Endothelial cell of umbilical vein (primary cell): ENCODE results near the gene SRGAP1. TPM values are rescaled to one million over a fixed set of nuclear protein-coding genes. Genes with fewer than 3 reads are reported as not detected.

Source experiments
- BruUV-seq: library from RNA; stranded (reverse); fragments of 400-500 nt; replicated peaks from 2 replicates; lab custom pipeline; 2021; lab: Mats Ljungman, UMichigan
- CTCF ChIA-PET: fragments of 300-600, 350-600 bp; sonication (Branson Sonifier 250); formaldehyde crosslinking; loops from one replicate; lab custom pipeline; 2021; ENCODE audit warnings: antibody characterized with exemption, inconsistent platforms; lab: Charles Lee
- POLR2A ChIA-PET: fragments of 300-600, 350-600 bp; sonication (Branson Sonifier 250); formaldehyde crosslinking; loops from one replicate; lab custom pipeline; 2021; ENCODE audit warnings: antibody characterized with exemption, inconsistent platforms; lab: Charles Lee
- DNase-seq: peaks from one replicate; pipeline ENCODE4 v3.0.0-alpha.2; 2011; ENCODE audit warnings: low read depth, low spot score
- FAIRE-seq: peaks from 2 replicates; lab custom pipeline; 2011; peaks lifted over from hg19 to GRCh38; lab: Jason Lieb, UNC
- H2AFZ ChIP-seq: 2 replicates; pipeline ENCODE4 v1.6.0; 2012; ENCODE audit warnings: low read depth, low read length, control low read depth, inconsistent platforms
- H3K27ac ChIP-seq: 2 replicates; pipeline ENCODE4 v1.5.1; 2011; ENCODE audit warnings: low read depth, mild to moderate bottlenecking, control low read depth, low read length, moderate library complexity; ENCODE audit not compliant: insufficient read depth
- H3K27me3 ChIP-seq, 2 experiments: 2 replicates each; pipeline versions ENCODE4 v1.6.0 to v1.6.1; 2011; ENCODE audit warnings: low read length in 2 of 2, mixed read lengths in 1 of 2; ENCODE audit not compliant: control insufficient read depth in 2 of 2, insufficient read depth in 2 of 2
- H3K36me3 ChIP-seq, 2 experiments: 2 replicates in 1 of 2; 3 replicates in 1 of 2; pipeline ENCODE4 v1.5.1; 2011; ENCODE audit warnings: low read length in 2 of 2, mild to moderate bottlenecking in 1 of 2, moderate library complexity in 1 of 2; ENCODE audit not compliant: control insufficient read depth in 2 of 2, insufficient read depth in 2 of 2; ENCODE audit errors: extremely low read depth in 1 of 2
- H3K4me1 ChIP-seq: 3 replicates; pipeline ENCODE4 v1.5.1; 2011; ENCODE audit warnings: mild to moderate bottlenecking, low read length; ENCODE audit not compliant: control insufficient read depth, insufficient read depth; ENCODE audit errors: extremely low read depth
- H3K4me2 ChIP-seq: 2 replicates; pipeline ENCODE4 v1.6.1; 2011; ENCODE audit warnings: low read length, control low read depth, mixed read lengths; ENCODE audit not compliant: insufficient read depth
- H3K4me3 ChIP-seq, 3 experiments: fragments of 200-600 bp in 1 of 3; sonication (generic), shearing (Covaris generic) in 1 of 3; replicated peaks in 1 of 3; 2 replicates each; pipeline ENCODE4 v1.5.1; 2011 to 2016; ENCODE audit warnings: control low read depth in 3 of 3, low read length in 3 of 3, mild to moderate bottlenecking in 2 of 3, inconsistent platforms in 1 of 3, low read depth in 1 of 3, moderate library complexity in 1 of 3; ENCODE audit not compliant: insufficient read depth in 1 of 3
- H3K79me2 ChIP-seq: 2 replicates; pipeline ENCODE4 v1.6.0; 2012; ENCODE audit warnings: low read length, inconsistent platforms; ENCODE audit not compliant: control insufficient read depth, insufficient read depth
- H3K9ac ChIP-seq: replicated peaks from 2 replicates; pipeline ENCODE3; 2011; ENCODE audit warnings: low read length, control low read depth; ENCODE audit not compliant: insufficient read depth; ENCODE audit errors: extremely low read depth
- H3K9me1 ChIP-seq: replicated peaks from 3 replicates; pipeline ENCODE4 v1.6.0; 2011; ENCODE audit warnings: mild to moderate bottlenecking, low read length; ENCODE audit not compliant: control insufficient read depth, insufficient read depth; ENCODE audit errors: extremely low read depth
- H3K9me3 ChIP-seq: replicated peaks from 2 replicates; pipeline ENCODE4 v1.5.1; 2012; ENCODE audit warnings: low read length, inconsistent platforms; ENCODE audit not compliant: control insufficient read depth, insufficient read depth
- H4K20me1 ChIP-seq: replicated peaks from 2 replicates; pipeline ENCODE3; 2011; ENCODE audit warnings: mild to moderate bottlenecking, low read length; ENCODE audit not compliant: control insufficient read depth, insufficient read depth; ENCODE audit errors: extremely low read depth
- EZH2 ChIP-seq: IDR thresholded peaks from 2 replicates; pipeline ENCODE4 v1.6.1; 2012; ENCODE audit warnings: borderline replicate concordance, low read depth, mild to moderate bottlenecking, moderate library complexity, low read length, inconsistent platforms; ENCODE audit not compliant: severe bottlenecking
- FOS ChIP-seq: IDR thresholded peaks from 2 replicates; pipeline ENCODE4 v1.6.1; 2011; ENCODE audit warnings: mild to moderate bottlenecking, low read length, moderate library complexity, borderline replicate concordance; ENCODE audit not compliant: insufficient read depth
- GATA2 ChIP-seq: IDR thresholded peaks from 2 replicates; pipeline ENCODE4 v1.7.0; 2011; ENCODE audit warnings: low read depth, mild to moderate bottlenecking, moderate library complexity, mixed read lengths, low read length; ENCODE audit not compliant: insufficient read length, insufficient read depth
- JUN ChIP-seq: IDR thresholded peaks from 2 replicates; pipeline ENCODE4 v1.6.1; 2011; ENCODE audit warnings: borderline replicate concordance, low read depth; ENCODE audit not compliant: insufficient read length, insufficient read depth
- MYC ChIP-seq: IDR thresholded peaks from one replicate; pipeline ENCODE4 v1.6.1; 2011; ENCODE audit warnings: mild to moderate bottlenecking, low read depth, low read length
- POLR2A ChIP-seq: IDR thresholded peaks from 2 replicates; pipeline ENCODE4 v1.6.1; 2012; ENCODE audit warnings: low read depth, mild to moderate bottlenecking, control low read depth, low read length
- POLR2AphosphoS5 ChIP-seq: IDR thresholded peaks from 2 replicates; pipeline ENCODE4 v1.6.1; 2012; ENCODE audit warnings: low read depth, mild to moderate bottlenecking, control low read depth, low read length, moderate library complexity; ENCODE audit not compliant: insufficient read depth
- dilution Hi-C: fragments of 300-500 bp; cut with MboI; formaldehyde crosslinking; loops from one replicate; pipeline ENCODE4 v1.15.0; 2019; ENCODE audit warnings: low sequenced_read_pairs; ENCODE audit not compliant: extremely low pct_ligation_motif_present
- intact Hi-C: fragments of 100-400 bp; cut with micrococcal nuclease; formaldehyde crosslinking; loops from one replicate; pipeline ENCODE4 v1.10.0; 2022
- polyA plus RNA-seq, 4 experiments: library from polyadenylated mRNA; depleted of rRNA in 3 of 4; stranded (reverse) in 3 of 4; unstranded in 1 of 4; fragments of >200 nt; gene quantifications; 2 replicates each; pipeline versions ENCODE4 v1.2.1 to v1.2.3, GENCODE V29; 2011 to 2012; ENCODE audit warnings: missing spikeins in 1 of 4
- total RNA-seq: library from RNA; stranded (reverse); gene quantifications from 2 replicates; pipeline ENCODE4 v1.2.3, GENCODE V29; 2021
- TF ChIP-seq, protein P1 (sequence below): IDR thresholded peaks from 2 replicates; pipeline ENCODE4 v1.6.1; 2011; ENCODE audit not compliant: insufficient read depth, insufficient read length
- TF ChIP-seq, protein P2 (sequence below), 2 donors: IDR thresholded peaks; 1 replicate in 1 of 2; 2 replicates in 1 of 2; pipeline ENCODE4 v1.5.1; 2011; ENCODE audit warnings: low read length in 2 of 2, mild to moderate bottlenecking in 2 of 2, moderate library complexity in 2 of 2, control low read depth in 1 of 2, inconsistent platforms in 1 of 2, low read depth in 1 of 2; ENCODE audit not compliant: insufficient read depth in 1 of 2; ENCODE audit errors: extremely low read depth in 1 of 2

Gene SRGAP1
- total and polyA plus RNA-seq, 2 donors (not counting 3 experiments of a cell fraction or from before 2014, with no cell fraction given), result 4.9 to 16.3 TPM

DNA sequence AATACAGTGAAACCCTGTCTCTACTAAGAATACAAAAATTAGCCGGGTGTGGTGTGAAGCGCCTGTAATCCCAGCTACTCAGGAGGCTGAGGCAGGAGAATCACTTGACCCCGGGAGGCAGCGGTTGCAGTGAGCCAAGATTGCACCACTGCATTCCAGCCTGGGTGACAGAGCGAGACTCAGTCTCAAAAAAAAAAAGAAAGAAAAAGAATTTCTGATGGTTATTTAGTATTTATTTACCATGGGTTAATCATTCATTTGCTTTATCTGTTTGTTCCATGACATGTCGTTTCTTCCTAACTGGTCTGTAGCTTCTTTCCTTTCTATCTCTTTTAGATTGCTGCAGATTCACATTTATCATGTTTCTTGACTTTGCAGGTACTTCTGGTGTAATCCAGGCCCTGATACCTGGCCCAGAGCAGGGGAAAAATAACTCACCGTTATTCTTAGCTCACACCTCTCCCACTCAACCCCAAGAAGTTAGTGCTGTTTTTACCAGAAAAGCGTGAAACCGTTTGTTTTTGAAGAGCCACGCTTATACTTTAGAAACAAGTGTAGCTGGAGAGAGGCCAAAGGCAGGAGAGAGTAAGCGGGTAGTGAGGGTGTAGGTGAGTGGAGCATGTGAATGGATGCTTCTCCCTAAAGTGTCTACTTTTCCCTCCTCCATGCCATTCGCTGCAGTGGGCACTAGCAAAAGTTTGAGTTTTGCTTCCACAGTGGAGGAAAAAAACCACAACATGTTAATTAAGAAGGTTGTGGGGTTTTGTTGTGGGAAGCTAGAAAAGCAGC is 45.4 kb downstream of the SRGAP1 start:
- no peak overlapping the region for H3K4me2 ChIP-seq
- POLR2A ChIA-PET, result no interaction called here
- TF ChIP-seq POLR2A (no peak), GATA2 (no peak), JUN (no peak), EZH2 (no peak), MYC (no peak), POLR2AphosphoS5 (no peak), FOS (no peak)
- TF ChIP-seq, protein P1, sequence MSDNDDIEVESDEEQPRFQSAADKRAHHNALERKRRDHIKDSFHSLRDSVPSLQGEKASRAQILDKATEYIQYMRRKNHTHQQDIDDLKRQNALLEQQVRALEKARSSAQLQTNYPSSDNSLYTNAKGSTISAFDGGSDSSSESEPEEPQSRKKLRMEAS, result no peak
- TF ChIP-seq, protein P2, sequence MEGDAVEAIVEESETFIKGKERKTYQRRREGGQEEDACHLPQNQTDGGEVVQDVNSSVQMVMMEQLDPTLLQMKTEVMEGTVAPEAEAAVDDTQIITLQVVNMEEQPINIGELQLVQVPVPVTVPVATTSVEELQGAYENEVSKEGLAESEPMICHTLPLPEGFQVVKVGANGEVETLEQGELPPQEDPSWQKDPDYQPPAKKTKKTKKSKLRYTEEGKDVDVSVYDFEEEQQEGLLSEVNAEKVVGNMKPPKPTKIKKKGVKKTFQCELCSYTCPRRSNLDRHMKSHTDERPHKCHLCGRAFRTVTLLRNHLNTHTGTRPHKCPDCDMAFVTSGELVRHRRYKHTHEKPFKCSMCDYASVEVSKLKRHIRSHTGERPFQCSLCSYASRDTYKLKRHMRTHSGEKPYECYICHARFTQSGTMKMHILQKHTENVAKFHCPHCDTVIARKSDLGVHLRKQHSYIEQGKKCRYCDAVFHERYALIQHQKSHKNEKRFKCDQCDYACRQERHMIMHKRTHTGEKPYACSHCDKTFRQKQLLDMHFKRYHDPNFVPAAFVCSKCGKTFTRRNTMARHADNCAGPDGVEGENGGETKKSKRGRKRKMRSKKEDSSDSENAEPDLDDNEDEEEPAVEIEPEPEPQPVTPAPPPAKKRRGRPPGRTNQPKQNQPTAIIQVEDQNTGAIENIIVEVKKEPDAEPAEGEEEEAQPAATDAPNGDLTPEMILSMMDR (IDR thresholded peaks at IDR 0.05; ENCODE audit: extremely low read depth in 1 of 2, insufficient read depth in 1 of 2, low read depth in 1 of 2, low read length in 2 of 2), result no peak
- H3K4me1 ChIP-seq, result no peaks in the 10 kb centered on the region
- DNase-seq, result no peak
- no peaks in the 10 kb centered on the region for H3K9me1 ChIP-seq
- CTCF ChIA-PET, result interaction anchor here (0.9 to 1.3 kb wide), 3 partner anchors 8 to 45 kb away, joined by 3 to 4 read pairs (median 3); partner anchors contain the start of gene SRGAP1
- dilution Hi-C loops, result no loop called here
- BruUV-seq, result no TSS peak
- peaks cover 4% of the 10 kb centered on the region for H3K79me2 ChIP-seq
- no peak overlapping the region for H3K9ac ChIP-seq
- no peaks in the 10 kb centered on the region for H3K36me3 ChIP-seq
- no peaks in the 10 kb centered on the region for H3K27me3 ChIP-seq
- no peak overlapping the region for H3K4me3 ChIP-seq
- no peaks in the 10 kb centered on the region for H3K9me3 ChIP-seq
- no peak overlapping the region for H3K27ac ChIP-seq
- no peak for FAIRE-seq
- no peaks in the 10 kb centered on the region for H4K20me1 ChIP-seq
- H2AFZ ChIP-seq, result no peak overlapping the region
- intact Hi-C loops, result no loop called here
